Uterus (tissue), 2 donors: ENCODE measurements around the gene VEPH1.

Experiments used
- POLR2A ChIP-seq, 2 donors: fragments of 450-650 bp; IDR thresholded peaks; one replicate each; pipeline ENCODE4 v1.6.1; 2016; ENCODE audit warnings: antibody characterized with exemption in 2 of 2, mild to moderate bottlenecking in 1 of 2, moderate library complexity in 1 of 2
- TF ChIP-seq, protein P1 (sequence below), 4 experiments: fragments of 200-600 bp in 2 of 4; fragments of 450-650 bp in 2 of 4; sonication (generic) in 2 of 4; IDR thresholded peaks; one replicate each; pipeline ENCODE4 v1.5.1; 2016 to 2019; ENCODE audit warnings: antibody characterized with exemption in 4 of 4, mild to moderate bottlenecking in 2 of 4, moderate library complexity in 1 of 4

DNA sequence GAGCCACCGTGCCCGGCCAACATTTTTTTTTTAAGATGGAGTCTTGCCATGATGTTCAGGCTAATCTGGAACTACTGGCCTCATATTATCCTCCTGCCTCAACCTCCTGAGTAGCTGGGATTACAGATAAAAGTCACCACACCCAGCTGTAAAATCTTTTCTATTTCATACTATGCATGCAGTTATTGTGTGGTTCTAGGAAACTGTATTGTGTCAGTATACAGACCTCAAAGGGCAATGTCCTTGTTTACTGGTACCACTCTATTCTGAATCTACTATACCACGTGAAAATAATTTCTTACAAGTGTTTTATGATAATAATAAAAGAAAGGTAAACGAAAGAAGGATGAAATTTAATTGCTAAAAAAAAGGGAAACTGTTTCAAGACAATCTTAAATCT lies 190.0 kb downstream of the VEPH1 start:
- TF ChIP-seq, protein P1, sequence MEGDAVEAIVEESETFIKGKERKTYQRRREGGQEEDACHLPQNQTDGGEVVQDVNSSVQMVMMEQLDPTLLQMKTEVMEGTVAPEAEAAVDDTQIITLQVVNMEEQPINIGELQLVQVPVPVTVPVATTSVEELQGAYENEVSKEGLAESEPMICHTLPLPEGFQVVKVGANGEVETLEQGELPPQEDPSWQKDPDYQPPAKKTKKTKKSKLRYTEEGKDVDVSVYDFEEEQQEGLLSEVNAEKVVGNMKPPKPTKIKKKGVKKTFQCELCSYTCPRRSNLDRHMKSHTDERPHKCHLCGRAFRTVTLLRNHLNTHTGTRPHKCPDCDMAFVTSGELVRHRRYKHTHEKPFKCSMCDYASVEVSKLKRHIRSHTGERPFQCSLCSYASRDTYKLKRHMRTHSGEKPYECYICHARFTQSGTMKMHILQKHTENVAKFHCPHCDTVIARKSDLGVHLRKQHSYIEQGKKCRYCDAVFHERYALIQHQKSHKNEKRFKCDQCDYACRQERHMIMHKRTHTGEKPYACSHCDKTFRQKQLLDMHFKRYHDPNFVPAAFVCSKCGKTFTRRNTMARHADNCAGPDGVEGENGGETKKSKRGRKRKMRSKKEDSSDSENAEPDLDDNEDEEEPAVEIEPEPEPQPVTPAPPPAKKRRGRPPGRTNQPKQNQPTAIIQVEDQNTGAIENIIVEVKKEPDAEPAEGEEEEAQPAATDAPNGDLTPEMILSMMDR (IDR thresholded peaks at IDR 0.05) = no peak
- no peak for TF ChIP-seq POLR2A (IDR thresholded peaks at IDR 0.05)
